Mucosa of descending colon (tissue), 3 donors: ENCODE results near the gene AATK. TPM values are rescaled to one million over a fixed set of nuclear protein-coding genes. Genes with fewer than 3 reads are reported as not detected.

ENCODE experiments used
- ATAC-seq: fragments of 200-7000 bp; cut with Tn5 transposase; one replicate; pipeline ENCODE4 v1.9.1; 2020; ENCODE audit warnings: mild to moderate bottlenecking, moderate library complexity
- DNase-seq, 3 donors: peaks; one replicate each; pipeline ENCODE4 v3.0.0-alpha.2; 2020
- H3K36me3 ChIP-seq: fragments of 200-600 bp; one replicate; pipeline ENCODE4 v1.8.0; 2021; ENCODE audit warnings: low read depth, mild to moderate bottlenecking
- H3K4me1 ChIP-seq: fragments of 200-600 bp; one replicate; pipeline ENCODE4 v1.8.0; 2021; ENCODE audit warnings: low read depth, mild to moderate bottlenecking
- H3K4me3 ChIP-seq: fragments of 200-600 bp; one replicate; pipeline ENCODE4 v1.8.0; 2021; ENCODE audit warnings: mild to moderate bottlenecking
- H3K9me3 ChIP-seq: fragments of 200-600 bp; one replicate; pipeline ENCODE4 v1.8.0; 2021; ENCODE audit warnings: mild to moderate bottlenecking
- CTCF ChIP-seq: fragments of 200-600 bp; IDR thresholded peaks from one replicate; pipeline ENCODE4 v1.8.0; 2022; ENCODE audit warnings: antibody characterized with exemption, mild to moderate bottlenecking
- intact Hi-C, 2 donors: fragments of 100-400 bp; cut with DNase I in 1 of 2; cut with micrococcal nuclease in 1 of 2; formaldehyde crosslinking; loops; one replicate each; pipeline versions ENCODE4 v1.11.0 to v1.11.1; 2022; cut with DNase I, micrococcal nuclease
- total RNA-seq, 3 donors: library from RNA; stranded (reverse); fragmentation: NEBNext Ultra II Directional in 2 of 3; extraction: Animal tissue kit (Norgen Biotek cat#: 25700) in 2 of 3; gene quantifications; one replicate each; pipeline versions ENCODE4 v1.2.1 to v1.2.4, GENCODE V29; 2021 to 2023
- donor health status: DM: no; HTN: no; CAD: no; lungs with moderate emphysema.
- donor health status: DM: no; HTN: no; CAD: no.
- donor health status: DM: no; HTN: yes; CAD: no.

The AATK gene
- total RNA-seq, 3 donors from 2014 or later = 9.9 to 23.8 (median 15.6) TPM

GRCh38 chr17:81192386-81193050 is 26.5 kb upstream of the AATK start:
- DNase-seq (no peak), ATAC-seq (no peak)
- no peaks in the 10 kb centered on the region for H3K4me1 ChIP-seq
- no peaks in the 10 kb centered on the region for H3K36me3 ChIP-seq
- intact Hi-C loops = no loop called here
- H3K9me3 ChIP-seq = no peaks in the 10 kb centered on the region
- TF ChIP-seq CTCF = no peak
- no peak overlapping the region for H3K4me3 ChIP-seq

GRCh38 chr17:81191646-81192045 is 25.6 kb upstream of the AATK start:
- H3K4me3 ChIP-seq = no peak overlapping the region
- H3K9me3 ChIP-seq = no peaks in the 10 kb centered on the region
- DNase-seq (no peak), ATAC-seq (no peak)
- intact Hi-C loops = no loop called here
- no peaks in the 10 kb centered on the region for H3K36me3 ChIP-seq
- TF ChIP-seq CTCF = no peak
- H3K4me1 ChIP-seq = no peaks in the 10 kb centered on the region

GRCh38 chr17:81191116-81191515 is 25.1 kb upstream of the AATK start:
- intact Hi-C loops = no loop called here
- H3K4me3 ChIP-seq = no peak overlapping the region
- no peak for TF ChIP-seq CTCF
- no peak for ATAC-seq
- DNase-seq = no peak
- H3K4me1 ChIP-seq = no peaks in the 10 kb centered on the region
- H3K36me3 ChIP-seq = no peaks in the 10 kb centered on the region
- no peaks in the 10 kb centered on the region for H3K9me3 ChIP-seq

- TF ChIP-seq CTCF = no peak
- Histone ChIP-seq H3K36me3 (no peaks in the 10 kb centered on the region), H3K4me3 (no peak overlapping the region), H3K4me1 (no peaks in the 10 kb centered on the region), H3K9me3 (no peaks in the 10 kb centered on the region)
- no peak for DNase-seq
- intact Hi-C loops = no loop called here
- ATAC-seq = no peak
These were observed 24.6 kb upstream of the AATK start for GRCh38 chr17:81190591-81190990.

GRCh38 chr17:81189670-81190530 is 23.9 kb upstream of the AATK start:
- Histone ChIP-seq H3K36me3 (no peaks in the 10 kb centered on the region), H3K4me1 (no peaks in the 10 kb centered on the region), H3K9me3 (no peaks in the 10 kb centered on the region), H3K4me3 (no peak overlapping the region)
- DNase-seq (no peak), ATAC-seq (peak; percentile 8)
- intact Hi-C loops = no loop called here
- no peak for TF ChIP-seq CTCF
